Tibial nerve (tissue), 4 donors: Measurements from ENCODE around the gene APOA1. TPM values are rescaled to one million over a fixed set of nuclear protein-coding genes. Genes with fewer than 3 reads are reported as not detected.

ENCODE experiments used
- DNase-seq, 2 donors: peaks; one replicate each; pipeline ENCODE4 v3.0.0-alpha.2; 2019; ENCODE audit warnings: low spot score in 2 of 2
- H3K27ac ChIP-seq, 4 donors: fragments of 200-600 bp; sonication (generic) in 3 of 4; one replicate each; pipeline ENCODE4 v1.5.1; 2017 to 2019; ENCODE audit warnings: mild to moderate bottlenecking in 1 of 4
- H3K27me3 ChIP-seq, 2 donors: fragments of 200-600 bp; sonication (generic) in 1 of 2; one replicate each; pipeline versions ENCODE4 v1.5.1 to v1.6.0; 2017 to 2019
- H3K36me3 ChIP-seq, 3 donors: fragments of 200-600 bp; sonication (generic); one replicate each; pipeline ENCODE4 v1.5.1; 2018 to 2019
- H3K4me1 ChIP-seq, 4 donors: fragments of 200-600 bp; sonication (generic) in 3 of 4; one replicate each; pipeline ENCODE4 v1.5.1; 2017 to 2019
- H3K4me3 ChIP-seq, 4 donors: fragments of 200-600 bp; sonication (generic) in 3 of 4; one replicate each; pipeline ENCODE4 v1.5.1; 2017 to 2019; ENCODE audit warnings: mild to moderate bottlenecking in 1 of 4, moderate library complexity in 1 of 4
- H3K9me3 ChIP-seq, 4 donors: fragments of 200-600 bp; sonication (generic) in 3 of 4; one replicate each; pipeline ENCODE4 v1.5.1; 2017 to 2019
- EP300 ChIP-seq, 2 donors: sonication (generic); formaldehyde crosslinking; IDR thresholded peaks; one replicate each; pipeline ENCODE4 v1.6.1; 2017; ENCODE audit warnings: antibody characterized with exemption in 2 of 2, mild to moderate bottlenecking in 1 of 2
- POLR2A ChIP-seq, 2 donors: fragments of 450-650 bp; IDR thresholded peaks; one replicate each; pipeline ENCODE4 v1.6.1; 2017; ENCODE audit warnings: antibody characterized with exemption in 2 of 2, mild to moderate bottlenecking in 2 of 2, moderate library complexity in 2 of 2
- WGBS, 2 donors: methylation state at CpG; one replicate each; pipeline ENCODE4 v1.1.5; 2018; 5-methylcytosine and 5-hydroxymethylcytosine counted together
- total RNA-seq, 4 donors: library from RNA; depleted of rRNA; stranded (reverse); fragments of >200 nt; gene quantifications; one replicate each; pipeline ENCODE4 v1.1.0, GENCODE V29; 2016
- TF ChIP-seq, protein P1 (sequence below), 5 experiments: fragments of 200-600 bp in 3 of 5; fragments of 450-650 bp in 2 of 5; sonication (generic) in 3 of 5; IDR thresholded peaks; one replicate each; pipeline ENCODE4 v1.5.1; 2016 to 2019; ENCODE audit warnings: antibody characterized with exemption in 5 of 5, mild to moderate bottlenecking in 3 of 5, moderate library complexity in 2 of 5

APOA1 gene
- total RNA-seq, 4 donors from 2014 or later: 4.1 to 8.4 (median 6.5) TPM

- H3K4me3 ChIP-seq: no peak overlapping the region
- peaks cover 0 to 36% (median 30%) of the 10 kb centered on the region in 4 donors for H3K4me1 ChIP-seq
- TF ChIP-seq EP300 (IDR thresholded peaks at IDR 0.05): no peak
- no peak for TF ChIP-seq POLR2A (IDR thresholded peaks at IDR 0.05)
- TF ChIP-seq, protein P1, sequence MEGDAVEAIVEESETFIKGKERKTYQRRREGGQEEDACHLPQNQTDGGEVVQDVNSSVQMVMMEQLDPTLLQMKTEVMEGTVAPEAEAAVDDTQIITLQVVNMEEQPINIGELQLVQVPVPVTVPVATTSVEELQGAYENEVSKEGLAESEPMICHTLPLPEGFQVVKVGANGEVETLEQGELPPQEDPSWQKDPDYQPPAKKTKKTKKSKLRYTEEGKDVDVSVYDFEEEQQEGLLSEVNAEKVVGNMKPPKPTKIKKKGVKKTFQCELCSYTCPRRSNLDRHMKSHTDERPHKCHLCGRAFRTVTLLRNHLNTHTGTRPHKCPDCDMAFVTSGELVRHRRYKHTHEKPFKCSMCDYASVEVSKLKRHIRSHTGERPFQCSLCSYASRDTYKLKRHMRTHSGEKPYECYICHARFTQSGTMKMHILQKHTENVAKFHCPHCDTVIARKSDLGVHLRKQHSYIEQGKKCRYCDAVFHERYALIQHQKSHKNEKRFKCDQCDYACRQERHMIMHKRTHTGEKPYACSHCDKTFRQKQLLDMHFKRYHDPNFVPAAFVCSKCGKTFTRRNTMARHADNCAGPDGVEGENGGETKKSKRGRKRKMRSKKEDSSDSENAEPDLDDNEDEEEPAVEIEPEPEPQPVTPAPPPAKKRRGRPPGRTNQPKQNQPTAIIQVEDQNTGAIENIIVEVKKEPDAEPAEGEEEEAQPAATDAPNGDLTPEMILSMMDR (IDR thresholded peaks at IDR 0.05): no peak
- DNase-seq: no peak
- H3K27me3 ChIP-seq: no peaks in the 10 kb centered on the region
- H3K27ac ChIP-seq: no peak overlapping the region
- no peaks in the 10 kb centered on the region for H3K9me3 ChIP-seq
- 87 to 93% methylated on average over 6 of the region's 6 CpGs for whole genome bisulfite sequencing, 2 donors
- peaks cover 0 to 67% (median 20%) of the 10 kb centered on the region in 3 donors for H3K36me3 ChIP-seq
Measured at GRCh38 chr11:116849486-116849885, 12.1 kb upstream of the APOA1 start.

DNA sequence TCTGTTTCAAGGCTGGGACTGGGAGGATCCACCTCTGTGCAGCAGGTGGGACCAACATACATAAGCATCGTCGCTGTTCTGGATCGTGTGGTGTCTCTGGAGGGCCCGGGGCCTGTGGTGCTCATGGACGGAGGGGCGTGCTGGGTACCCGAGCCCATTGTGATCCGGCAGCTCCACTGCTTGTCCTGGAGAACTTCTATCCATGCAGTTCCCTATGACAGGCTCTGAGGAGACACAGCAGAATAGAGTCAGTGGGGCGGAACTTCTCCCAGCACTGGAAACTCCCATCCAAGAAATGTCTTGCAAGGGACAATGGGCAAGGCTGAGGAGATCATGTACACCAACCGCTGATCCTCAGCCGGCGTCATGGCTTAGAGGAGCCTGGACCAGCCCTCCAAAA, 11.6 kb upstream of the APOA1 start:
- Histone ChIP-seq H3K27ac (no peak overlapping the region), H3K4me1 (peaks cover 0 to 32% (median 28%) of the 10 kb centered on the region in 4 donors), H3K9me3 (no peaks in the 10 kb centered on the region), H3K36me3 (peaks cover 0 to 66% (median 20%) of the 10 kb centered on the region in 3 donors), H3K27me3 (no peaks in the 10 kb centered on the region), H3K4me3 (no peak overlapping the region)
- TF ChIP-seq POLR2A (IDR thresholded peaks at IDR 0.05) (no peak), EP300 (IDR thresholded peaks at IDR 0.05) (no peak)
- TF ChIP-seq, protein P1 (IDR thresholded peaks at IDR 0.05): no peak
- DNase-seq: no peak
- WGBS, 2 donors: 95 to 97% methylated on average over 12 of the region's 12 CpGs

DNA sequence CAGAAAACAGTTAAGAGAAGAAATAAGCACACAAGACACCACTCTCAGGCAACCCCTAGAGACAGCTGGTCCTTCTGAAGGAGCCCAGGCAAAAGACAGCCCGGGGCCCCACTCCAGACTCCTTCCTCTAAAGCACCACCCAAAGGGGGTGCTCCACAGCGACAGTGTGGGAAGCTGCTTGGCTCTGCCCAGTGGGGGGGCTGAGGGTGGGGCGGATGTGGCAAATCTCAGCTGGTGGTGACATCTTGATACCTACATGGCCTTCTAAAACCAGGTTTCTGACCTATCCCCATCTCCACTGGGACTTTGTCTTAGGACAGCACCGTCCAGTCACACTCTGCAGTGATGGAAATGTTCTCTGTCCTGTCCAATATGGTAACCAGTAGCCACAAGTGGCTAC, 10.2 kb upstream of the APOA1 start:
- Histone ChIP-seq H3K9me3 (no peaks in the 10 kb centered on the region), H3K4me1 (peaks cover 0 to 18% (median 16%) of the 10 kb centered on the region in 4 donors), H3K27me3 (no peaks in the 10 kb centered on the region), H3K4me3 (no peak overlapping the region), H3K36me3 (peaks cover 3 to 71% (median 20%) of the 10 kb centered on the region in 3 donors), H3K27ac (no peak overlapping the region)
- 96% methylated on average over 4 of the region's 4 CpGs for WGBS, 2 donors
- TF ChIP-seq POLR2A (IDR thresholded peaks at IDR 0.05) (no peak), EP300 (IDR thresholded peaks at IDR 0.05) (no peak)
- no peak for DNase-seq

DNA sequence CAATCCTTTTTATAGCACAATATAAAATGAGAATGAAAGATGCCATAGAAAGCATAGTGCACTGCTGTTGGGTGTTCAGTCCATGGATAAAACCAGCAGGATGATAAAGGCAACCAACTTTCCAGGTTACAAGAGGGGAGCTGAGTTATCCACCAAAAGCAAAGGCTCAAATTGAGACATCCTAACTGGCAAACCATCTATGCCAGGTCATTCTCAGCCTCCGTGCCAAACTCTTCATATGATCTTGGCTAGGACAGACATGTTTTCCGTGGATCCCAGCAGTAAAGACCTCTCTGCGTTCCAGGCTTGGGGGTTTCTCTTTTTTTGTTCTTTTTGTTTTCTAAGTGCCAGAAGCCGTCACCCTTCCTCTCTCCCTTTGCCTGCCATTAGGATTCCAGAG, 7.3 kb upstream of the APOA1 start:
- TF ChIP-seq, protein P1 (IDR thresholded peaks at IDR 0.05): no peak
- TF ChIP-seq POLR2A (IDR thresholded peaks at IDR 0.05): no peak
- DNase-seq: no peak
- Histone ChIP-seq H3K27ac (peak overlapping the region in 2 of 4 donors; percentile 7 to 48), H3K4me1 (peaks cover 0 to 13% (median 6%) of the 10 kb centered on the region in 4 donors), H3K36me3 (peaks cover 3 to 71% (median 20%) of the 10 kb centered on the region in 3 donors), H3K27me3 (no peaks in the 10 kb centered on the region), H3K4me3 (no peak overlapping the region), H3K9me3 (no peaks in the 10 kb centered on the region)
- whole genome bisulfite sequencing, 2 donors: 71 to 75% methylated on average over 4 of the region's 4 CpGs

- Histone ChIP-seq H3K4me3 (no peak overlapping the region), H3K27me3 (no peaks in the 10 kb centered on the region), H3K27ac (no peak overlapping the region), H3K36me3 (peaks cover 3 to 60% (median 14%) of the 10 kb centered on the region in 3 donors), H3K9me3 (no peaks in the 10 kb centered on the region), H3K4me1 (peaks cover 0 to 22% (median 6%) of the 10 kb centered on the region in 4 donors)
- 95 to 96% methylated on average over 9 of the region's 9 CpGs for WGBS, 2 donors
- DNase-seq: no peak
- TF ChIP-seq EP300 (IDR thresholded peaks at IDR 0.05): no peak
- no peak for TF ChIP-seq POLR2A (IDR thresholded peaks at IDR 0.05)
- TF ChIP-seq, protein P1 (IDR thresholded peaks at IDR 0.05): no peak
Measured at GRCh38 chr11:116843661-116844060, 6.2 kb upstream of the APOA1 start.

DNA sequence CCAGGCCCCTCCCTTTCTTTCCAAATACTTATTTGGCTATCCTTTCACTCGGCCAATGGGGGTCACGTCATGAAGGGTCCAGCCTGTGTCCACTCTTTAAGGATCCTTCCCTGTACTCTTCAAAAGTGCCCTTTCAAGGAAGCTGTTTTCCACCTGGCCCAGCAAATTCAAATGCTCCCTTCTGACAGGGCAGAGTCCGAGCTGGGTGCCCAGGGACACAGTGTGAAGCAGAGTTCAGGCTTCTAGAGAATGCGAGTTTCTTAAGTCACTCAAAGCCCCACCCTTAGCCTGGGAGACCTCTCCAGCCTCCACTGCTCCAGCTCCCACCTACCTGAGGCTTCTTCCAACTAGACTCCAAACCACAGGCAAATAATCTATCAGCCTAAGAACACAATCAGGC, 5.5 kb upstream of the APOA1 start:
- H3K36me3 ChIP-seq: peaks cover 3 to 54% (median 10%) of the 10 kb centered on the region in 3 donors
- DNase-seq: no peak

More for the DNA sequence above, 5.5 kb upstream of the APOA1 start:
- no peaks in the 10 kb centered on the region for H3K27me3 ChIP-seq
- TF ChIP-seq EP300 (IDR thresholded peaks at IDR 0.05): no peak
- TF ChIP-seq POLR2A (IDR thresholded peaks at IDR 0.05): no peak
- peaks cover 0 to 29% (median 6%) of the 10 kb centered on the region in 4 donors for H3K4me1 ChIP-seq
- no peak overlapping the region for H3K4me3 ChIP-seq
- no peaks in the 10 kb centered on the region for H3K9me3 ChIP-seq
- H3K27ac ChIP-seq: peak overlapping the region in 1 of 4 donors; percentile 50
- 56 to 57% methylated on average over 4 of the region's 4 CpGs for WGBS, 2 donors
